ENCODE results near the gene CUX1.
"Not testable (repeated sequence)": the region's sequence is repeated elsewhere in the genome, so short reads cannot be mapped to it uniquely, and the experiment has no call there.

CUX1 gene

DNA sequence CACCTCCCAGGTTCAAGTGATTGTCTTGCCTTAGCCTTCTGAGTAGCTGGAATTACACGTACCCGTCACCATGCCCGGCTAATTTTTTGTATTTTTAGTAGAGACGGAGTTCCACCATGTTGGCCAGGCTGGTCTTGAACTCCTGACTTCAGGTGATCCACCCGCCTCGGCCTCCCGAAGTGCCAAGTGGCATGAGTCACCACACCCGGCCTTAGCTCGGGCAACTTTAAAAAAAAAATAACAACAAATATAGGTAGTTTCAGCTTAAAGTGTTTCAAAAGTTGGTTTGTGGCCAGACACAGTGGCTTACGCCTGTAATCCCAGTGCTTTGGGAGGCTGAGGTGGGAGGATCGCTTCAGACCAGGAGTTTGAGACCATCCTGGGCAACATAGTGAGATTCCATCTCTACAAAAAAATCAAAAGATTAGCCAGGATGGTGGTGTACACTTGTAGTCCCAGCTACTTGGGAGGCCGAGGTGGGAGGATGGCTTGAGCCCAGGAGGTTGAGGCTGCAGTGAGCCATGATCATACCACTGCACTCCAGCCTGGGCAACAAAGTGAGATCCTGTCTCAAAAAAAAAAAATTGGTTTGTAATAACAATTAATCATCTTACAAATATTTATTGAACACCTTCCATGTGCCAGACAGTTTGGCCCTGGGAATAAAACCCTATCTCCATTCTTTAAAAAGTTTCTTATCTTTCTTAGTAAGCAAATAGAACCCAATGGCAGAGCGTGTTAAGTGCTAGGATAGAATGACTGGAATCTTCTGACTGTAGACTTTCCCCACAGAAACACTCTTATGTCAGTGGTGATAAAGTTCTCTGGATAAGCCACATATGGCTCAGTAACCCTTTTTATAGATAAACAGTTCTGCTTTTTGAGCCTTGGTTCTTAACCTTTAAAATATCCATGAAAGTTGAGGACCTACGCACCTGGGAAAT lies 104.4 kb downstream of the CUX1 start:
- DNase-seq, result not testable (repeated sequence)

DNA sequence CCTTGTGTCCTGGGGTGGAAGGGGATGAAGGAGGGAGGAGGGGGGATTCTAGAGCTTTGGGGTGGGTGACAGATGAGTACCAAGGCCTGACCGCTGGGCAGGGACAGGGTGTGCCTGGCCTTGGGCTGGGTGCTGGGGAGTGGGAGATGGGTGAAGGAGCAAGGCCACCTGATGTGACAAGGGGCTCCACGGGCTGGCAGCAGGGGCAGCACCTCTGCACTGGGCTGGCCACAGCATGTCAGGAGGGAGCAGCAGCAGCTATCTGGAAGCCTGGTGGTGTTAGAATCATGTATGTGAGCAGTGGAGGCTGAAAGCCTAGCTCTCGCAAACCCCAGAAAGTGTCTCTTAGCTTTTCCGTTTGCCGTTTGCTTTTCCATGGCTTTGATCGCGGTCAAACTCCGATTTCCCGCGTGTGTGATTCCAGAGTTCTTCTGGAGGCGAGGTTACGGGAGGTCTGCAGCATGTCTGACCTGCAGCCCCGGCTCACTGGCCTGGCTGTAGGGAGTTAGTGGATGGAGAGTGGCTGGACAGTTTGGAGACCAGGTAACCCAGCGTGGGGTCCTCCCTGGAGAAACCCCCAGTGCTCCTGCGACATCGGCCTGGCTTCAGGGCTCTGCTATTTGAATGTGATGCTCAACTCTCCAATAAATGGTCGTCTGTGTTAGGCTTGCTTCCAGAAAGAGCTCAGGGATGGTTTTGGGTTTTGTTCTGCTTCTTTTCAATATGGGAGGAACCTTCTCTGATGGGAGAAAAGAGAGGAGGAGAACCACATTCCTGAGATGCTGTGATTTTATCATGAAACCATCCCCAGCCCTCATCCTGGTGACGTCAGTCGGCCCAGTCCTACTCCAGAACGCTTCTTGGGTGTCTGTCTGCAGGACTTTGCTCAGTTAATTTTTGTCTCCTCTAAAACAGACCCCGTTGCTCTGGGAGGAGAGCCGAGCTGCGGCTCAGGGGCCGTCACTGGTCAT lies 105.5 kb downstream of the CUX1 start:
- no peak for DNase-seq

DNA sequence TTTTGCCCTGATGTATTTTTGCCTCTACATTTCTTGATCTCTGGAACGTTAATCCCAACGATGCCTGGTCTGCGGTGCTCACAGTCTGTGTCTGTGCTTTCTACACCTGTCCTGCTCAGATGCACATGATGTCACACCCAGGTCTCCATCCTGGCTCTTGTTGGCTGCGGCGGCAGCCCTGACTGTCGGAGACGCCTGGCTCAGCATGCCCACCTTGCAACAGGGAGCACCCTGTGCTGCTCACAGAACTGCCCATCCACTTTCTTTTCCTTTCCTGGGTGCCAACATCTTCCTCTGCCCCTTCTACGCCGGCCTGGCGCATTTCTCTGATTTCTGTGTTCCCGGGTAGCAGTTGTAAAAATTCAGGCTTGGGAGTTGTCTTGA lies 106.2 kb downstream of the CUX1 start:
- no peak for DNase-seq

DNA sequence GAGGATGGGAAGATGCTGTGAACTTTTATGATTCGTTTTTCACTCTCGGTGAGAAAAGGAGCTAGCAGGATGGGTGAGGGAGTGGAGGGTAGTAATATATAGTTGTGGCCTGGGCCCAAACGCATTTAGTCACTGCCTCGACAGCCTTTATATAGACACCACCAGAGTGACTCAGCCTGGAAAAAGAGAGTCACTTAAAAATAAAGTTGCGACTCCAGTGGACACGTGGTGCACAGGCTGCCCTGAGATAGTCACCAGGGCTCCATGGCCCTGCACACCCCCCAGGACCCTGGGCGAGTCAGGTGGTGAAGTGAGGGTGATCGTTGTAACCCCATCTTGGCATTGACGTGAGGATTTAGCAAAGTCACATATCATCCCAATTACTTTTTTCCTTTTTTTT lies 106.7 kb downstream of the CUX1 start:
- DNase-seq, result no peak

DNA sequence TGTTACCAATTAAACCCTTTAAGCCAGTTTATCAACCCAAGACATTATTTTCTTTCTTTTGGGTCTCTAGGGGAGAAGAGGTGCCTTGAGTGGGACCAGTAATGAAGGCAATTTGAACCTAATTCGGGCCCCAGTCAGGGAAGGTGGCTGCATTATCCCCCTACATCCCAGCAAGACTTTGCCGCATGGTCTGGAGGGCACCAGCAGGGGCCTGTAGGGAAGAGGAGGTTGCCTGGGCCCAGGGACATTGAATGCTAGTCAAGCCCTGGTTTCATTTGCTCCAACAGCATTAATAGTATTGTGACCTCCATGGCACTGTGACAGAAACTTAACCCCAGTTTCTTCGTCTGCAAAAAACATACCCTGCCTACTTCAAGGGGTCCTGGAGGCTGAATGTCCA lies 108.8 kb downstream of the CUX1 start:
- no peak for DNase-seq

DNA sequence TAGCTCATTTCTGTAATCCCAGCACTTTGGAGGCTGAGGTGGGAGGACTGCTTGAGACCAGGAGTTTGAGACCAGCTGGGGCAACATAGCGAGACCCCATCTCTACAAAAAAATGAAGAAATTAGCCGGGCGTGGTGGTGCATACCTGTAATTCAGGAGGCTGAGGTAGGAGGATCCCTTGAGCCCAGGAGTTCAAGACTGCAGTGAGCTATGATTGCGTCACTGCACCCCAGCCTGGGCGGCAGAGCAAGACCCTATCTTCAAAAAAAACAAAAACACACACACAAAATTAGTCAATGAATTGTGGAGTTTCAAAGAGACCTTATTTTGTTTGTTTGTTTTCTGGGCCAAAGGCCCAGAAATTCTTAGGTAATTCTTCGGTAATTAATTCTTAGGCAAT lies 110.0 kb downstream of the CUX1 start:
- DNase-seq, result no peak

DNA sequence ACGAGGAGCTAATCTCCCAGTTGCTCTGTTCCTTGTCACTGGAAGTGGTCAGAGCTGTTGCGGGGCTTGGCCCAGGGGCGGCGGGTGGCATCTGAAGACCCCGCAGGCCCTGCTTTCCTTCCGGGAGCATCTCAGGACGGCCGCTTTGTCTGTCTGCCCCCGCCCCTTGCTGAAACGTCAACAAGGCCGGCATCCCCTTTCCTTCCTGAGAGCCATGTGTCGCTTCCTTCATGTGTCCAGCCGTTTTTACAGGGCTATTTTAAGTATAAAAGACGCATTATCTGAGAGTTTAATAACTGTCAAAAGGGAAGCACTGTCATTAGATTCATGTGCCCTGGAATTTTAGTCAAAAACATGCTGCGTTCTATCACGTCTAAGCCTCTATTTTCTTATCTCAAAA lies 110.4 kb downstream of the CUX1 start:
- DNase-seq, result no peak

DNA sequence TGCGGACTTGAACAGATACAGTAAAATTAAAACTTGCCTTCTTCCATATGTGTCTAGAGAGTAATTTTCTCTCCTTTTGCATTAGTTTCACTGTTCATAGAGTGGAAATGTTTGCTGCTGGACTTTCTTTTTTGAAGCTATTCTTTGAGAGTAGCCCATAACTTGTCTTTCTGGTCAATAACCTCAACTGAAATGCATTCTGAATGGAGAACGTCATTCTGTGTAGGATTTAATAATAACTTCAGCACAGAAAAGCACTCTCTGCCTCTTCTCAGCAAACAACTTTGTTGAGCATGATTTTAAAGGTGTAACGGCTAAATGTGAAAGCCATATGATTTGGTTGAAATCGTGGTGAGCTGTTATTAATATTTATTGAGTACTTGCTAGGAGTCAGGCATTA lies 111.8 kb downstream of the CUX1 start:
- no peak for DNase-seq

DNA sequence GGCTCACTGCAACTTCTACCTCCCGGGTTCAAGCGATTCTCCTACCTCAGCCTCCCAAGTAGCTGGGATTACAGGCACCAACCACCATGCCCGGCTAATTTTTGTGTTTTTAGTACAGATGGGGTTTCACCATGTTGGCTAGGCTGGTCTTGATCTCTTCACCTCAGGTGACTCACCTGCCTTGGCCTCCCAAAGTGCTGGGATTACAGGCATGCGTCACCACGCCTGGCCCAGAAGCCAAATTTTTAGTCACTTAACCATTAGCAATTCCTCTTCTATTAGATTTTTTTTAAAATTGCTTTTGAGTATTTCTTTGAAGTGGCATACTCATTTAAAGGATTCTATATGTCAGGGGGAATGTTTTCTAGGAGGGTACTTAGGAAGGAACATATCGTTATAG lies 112.5 kb downstream of the CUX1 start:
- DNase-seq, result not testable (repeated sequence)

DNA sequence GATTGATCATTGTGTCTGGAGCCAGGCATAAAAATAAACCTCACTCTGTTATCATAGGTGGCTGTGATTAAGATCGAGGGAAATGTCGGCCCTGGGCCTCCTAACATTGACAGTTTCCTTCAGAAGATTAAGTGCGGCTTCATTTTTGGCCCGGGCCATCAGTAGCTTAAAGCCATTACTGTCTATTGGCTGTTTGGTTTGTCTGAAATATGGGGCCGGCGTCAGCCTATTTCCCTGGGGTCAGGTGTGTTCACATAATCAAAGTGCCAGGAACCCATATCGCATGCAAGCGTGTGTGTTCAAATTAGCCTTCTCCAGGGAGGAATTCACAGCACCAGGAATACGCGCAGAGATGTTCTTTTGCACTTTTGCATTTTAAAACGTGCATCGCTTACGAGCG lies 114.7 kb downstream of the CUX1 start:
- DNase-seq, result no peak

DNA sequence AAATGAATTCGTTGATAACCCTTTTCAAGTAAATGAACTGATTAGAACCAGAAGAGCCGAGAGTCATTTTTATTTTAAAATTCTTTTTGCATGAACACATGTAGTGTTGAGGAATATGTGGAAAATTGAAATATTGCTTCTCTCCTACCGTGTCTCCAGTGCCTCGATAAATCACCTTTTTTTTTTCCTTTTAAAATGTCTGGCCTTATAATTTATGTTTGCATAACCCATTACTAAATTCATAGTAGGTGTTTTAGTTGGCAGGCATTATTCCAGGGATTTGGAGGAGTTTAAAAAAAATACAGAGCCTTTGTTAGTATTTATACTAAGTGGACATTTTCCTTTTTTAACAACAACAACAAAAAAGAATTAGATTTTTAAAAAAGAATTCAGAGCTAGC lies 115.6 kb downstream of the CUX1 start:
- DNase-seq, result no peak

DNA sequence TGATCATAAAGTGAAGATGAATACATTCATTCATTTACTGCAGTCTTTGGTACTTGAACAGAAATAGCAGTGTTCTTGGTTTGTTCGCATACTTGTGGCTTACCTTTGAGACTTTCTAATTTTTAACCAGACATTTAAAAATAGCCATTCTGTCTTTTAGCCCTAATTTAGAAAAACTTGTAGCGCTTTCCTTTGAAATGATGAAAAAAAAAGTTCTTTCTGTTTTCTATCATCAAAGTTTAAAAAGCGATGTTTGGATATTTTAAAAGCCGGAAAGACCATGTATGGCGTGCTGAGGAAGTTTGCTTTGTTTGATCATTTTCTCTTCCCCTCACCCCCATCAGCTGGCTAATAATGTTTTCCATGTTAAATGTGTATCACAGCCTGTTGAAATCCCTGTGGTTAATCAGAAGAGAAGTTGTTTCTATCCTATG lies 116.3 kb downstream of the CUX1 start:
- DNase-seq, result no peak

DNA sequence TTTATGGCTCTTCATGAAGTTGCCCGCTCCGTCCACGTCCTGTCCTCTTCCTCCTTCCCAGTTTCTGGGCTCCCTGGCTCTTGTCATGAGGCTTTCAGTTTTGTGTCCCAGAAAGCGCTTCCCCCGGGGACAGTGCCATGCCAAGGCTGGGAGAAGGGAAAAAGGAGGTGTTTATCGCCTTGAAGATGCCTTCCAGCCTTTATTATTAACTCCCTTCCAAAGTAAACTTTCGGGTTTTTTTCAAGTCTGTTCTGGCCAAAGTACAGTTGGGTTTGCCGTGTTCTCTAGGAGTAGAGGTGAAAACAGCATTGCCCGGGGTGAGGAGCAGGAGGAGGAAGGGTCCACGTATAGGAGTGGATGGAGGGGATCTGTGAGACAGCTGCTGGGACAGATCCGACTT lies 117.2 kb downstream of the CUX1 start:
- DNase-seq, result no peak

DNA sequence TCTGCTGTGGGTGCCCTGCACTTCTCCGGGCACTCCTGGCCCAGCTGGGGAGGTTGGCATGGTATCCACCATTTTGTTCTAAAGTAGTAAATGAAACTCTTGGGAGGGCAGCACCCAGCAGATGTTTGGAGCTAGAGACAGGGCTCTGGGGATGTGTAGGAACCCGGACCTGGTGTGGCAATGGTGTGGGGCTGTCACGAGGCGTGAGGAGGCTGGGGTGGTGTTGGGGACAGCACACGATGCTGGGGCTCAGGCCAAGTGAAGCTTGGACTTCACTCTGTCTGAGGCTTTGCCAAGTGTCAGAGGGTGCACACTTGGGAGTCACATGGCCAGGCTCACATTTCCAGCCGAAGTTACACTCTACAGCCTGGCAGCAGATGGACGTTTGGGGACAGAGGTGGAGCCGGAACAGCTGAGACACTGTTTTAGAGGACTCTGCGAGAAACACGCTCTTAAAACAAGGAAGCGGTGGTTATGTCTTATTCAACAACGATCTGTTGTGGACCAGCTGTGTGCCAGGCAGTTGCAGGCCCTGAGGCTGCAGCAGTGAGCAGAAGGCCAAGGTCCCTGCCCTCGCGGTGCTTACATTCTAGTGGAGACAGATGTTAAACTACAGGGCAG lies 118.2 kb downstream of the CUX1 start:
- no peak for DNase-seq

DNA sequence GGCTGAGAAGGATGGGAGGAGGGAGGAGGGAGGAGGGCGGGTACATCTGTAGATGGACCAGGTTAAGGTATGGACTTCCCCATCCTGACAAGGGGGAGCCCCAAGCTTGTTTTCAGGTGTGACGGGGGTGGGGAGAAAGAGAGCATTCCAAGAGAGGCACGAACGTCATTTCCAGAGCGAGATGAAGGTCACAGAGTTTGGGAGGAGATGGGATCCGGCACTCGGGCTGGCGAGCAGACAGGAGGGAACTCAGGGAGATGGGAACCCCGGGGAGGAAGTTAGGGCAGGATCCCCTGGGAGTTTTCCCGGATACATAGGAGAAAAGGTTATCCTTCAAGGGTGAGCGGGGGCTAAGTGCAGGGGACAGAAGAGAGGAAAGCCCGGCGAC lies 118.8 kb downstream of the CUX1 start:
- no peak for DNase-seq

DNA sequence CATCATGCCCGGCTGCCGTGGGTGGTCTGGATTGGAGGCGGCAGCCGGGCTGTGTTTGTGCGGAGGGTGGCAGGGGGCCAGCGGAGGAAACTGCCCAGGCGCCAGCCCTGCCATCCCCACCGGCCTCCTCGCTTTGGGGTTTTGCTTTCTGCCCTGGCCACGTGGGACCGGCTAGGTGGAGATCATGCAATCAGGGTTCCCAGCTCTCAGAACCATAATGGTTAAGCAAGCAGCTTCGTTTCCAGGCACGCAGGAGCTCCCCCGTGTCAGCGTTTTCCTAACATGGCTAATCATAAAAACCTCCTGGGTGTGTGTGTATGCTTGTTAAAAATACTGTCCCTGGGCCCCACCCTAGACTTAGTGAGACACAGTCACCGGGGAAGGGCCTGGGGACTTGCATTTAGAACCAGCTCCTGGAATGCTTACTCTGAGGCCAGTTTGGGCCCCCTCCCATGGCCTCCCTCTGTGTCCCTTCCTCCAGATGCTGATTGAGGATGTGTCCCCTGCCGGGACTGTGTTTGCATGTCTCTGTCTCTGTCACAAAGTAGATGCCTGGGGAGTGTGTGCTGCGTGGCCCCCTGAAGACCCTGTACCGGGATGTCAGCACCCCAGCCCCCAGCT lies 119.3 kb downstream of the CUX1 start:
- no peak for DNase-seq

DNA sequence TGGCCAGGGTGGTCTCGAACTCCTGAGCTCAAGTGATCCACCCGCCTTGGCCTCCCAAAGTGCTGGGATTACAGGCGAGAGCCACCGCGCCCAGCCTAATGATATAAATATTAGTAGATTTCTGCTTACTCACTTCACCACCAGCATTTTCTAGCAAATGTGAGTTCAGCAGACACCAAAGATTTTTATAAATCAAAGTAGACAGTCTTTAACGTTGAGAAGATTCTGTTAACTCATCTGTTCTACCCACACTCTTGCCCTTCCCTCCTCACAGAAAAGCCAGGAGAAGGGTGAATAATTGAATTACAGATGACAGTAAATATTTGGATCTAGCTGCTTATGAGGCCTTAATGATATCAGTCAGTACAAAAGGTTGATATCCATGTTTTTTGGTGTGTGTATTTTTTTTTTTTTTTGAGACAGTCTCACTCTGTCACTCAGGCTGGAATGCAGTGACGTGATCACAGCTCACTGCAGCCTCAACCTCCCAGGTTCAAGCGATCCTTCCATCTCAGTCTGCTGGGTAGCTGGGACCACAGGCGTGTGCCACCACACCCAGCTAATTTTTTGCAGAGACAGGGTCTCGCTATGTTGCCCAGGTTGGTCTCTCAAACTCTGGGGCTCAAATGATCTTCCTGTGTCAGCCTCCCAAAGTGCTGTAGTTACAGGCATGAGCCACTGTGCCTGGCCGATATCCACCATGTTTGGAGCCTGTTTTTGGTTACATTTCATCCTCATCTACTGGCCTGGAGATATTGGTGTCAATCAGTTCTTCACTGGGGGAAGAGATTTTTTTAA lies 120.5 kb downstream of the CUX1 start:
- no peak for DNase-seq

DNA sequence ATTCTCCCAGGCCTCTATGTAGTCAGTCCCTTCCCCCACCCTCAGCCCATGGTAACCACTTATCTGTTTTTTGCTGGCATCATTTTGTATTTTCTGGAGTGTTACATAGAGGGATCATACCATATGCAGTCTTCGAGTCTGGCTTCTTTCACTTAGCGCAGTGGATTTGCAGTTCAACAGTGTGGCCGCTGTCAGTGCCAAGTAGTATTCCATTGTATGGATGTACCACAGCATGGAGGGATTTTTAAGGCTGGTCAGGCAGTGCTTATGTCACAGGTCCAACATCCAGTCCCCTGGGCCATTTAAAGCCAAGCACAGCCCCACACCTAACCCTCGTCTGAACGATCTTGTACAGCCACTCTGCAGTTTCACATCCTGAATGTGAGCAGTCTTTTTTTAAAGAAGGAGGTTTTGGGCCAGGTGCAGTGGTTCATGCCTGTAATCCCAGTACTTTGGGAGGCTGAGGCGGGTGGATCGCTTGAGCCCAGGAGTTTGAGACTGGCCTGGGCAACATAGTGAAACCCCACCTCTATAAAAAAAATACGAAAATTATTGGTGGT lies 121.8 kb downstream of the CUX1 start:
- no peak for DNase-seq

DNA sequence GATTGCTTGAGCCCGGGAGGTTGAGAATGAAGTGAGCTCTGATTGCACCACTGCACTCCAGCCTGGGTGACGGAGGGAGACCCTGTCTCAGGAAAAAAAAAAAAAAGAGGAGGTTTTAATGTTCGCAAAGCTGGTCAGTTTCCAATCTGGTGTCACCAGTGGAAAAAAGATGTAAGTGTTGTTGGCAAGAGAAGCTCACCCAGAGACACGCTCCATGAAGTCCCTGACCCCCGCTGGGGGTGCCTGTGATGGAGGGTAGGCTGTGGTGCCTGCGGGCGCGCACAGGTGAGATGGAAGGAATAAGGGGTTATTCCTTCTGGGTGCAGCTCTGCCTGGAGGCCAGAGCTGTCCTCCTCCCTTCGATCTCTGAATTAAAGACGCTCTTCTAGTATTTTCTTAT lies 122.7 kb downstream of the CUX1 start:
- no peak for DNase-seq

DNA sequence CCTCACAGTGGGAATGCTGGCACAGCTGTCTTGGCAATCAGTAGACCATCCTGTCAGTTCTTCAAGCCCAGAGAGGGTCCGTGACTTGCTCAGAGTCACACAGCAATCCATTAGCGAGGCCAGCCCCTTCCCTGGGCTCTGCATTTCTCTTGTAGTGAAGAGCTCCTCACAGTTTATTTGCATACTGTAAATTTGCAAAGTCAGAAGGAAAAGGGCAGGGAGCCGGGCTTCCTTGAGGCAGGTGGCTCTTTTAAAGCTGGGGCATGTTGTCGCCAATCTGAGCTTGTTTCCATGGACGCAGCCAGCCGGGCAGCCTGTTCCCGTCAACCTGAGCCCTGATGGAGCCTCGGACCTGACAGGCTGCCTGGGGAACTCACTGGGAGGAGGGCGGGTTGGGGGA lies 123.4 kb downstream of the CUX1 start:
- DNase-seq, result peak; percentile 35

DNA sequence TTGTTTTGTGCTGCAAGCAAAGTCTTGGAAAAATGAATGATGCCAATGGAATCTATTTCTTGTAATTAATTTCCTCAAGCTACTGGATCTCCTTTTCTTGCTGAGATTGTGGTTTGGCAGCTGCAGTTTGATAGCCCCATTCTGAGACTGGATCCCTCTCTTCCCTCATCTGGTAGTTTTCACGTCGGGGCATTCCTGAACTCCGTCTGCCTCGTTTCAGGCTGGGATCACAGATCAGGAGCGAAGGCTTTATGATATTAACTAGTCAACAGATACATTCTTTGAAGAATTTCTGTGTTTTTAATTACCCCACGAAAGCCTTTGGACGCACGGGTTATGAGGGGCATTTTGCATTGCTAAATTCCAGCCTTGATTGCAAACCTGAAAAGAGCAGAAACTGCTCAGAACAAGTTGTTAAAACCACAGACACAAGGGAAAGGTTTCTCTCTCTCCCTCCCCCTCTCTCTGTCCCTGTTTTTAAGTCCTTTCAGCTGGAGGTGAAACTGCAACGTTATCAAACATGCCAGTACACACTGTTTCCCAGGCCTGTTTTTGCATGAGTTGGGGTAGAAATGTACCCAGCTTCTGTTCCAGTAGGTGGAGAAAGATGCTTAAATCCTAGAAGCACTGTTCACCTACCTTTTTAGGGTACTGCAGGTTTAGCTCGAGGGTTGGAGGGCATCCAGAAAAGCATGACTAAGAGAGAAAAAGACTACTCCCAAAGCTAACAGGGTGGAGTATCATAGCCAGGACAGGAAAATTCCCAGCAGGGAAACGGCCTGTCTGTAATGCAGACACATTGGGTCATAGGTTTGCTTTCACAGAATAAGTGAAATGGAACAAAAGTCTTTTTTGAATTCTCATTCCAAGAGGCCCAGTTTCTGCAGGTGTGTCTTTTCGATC lies 124.3 kb downstream of the CUX1 start:
- no peak for DNase-seq

Data from NCI-H748 treated with DMSO at 0.1 percent for 48 hours (cell line).